HT1080 (cell line): Measurements from ENCODE around the gene LYPD6. TPM values are rescaled to one million over a fixed set of nuclear protein-coding genes. Genes with fewer than 3 reads are reported as not detected.
"Not testable (repeated sequence)": the region's sequence is repeated elsewhere in the genome, so short reads cannot be mapped to it uniquely, and the experiment has no call there.

Source experiments
- DNase-seq: peaks from one replicate; pipeline ENCODE4 v3.0.0-alpha.2; 2015; ENCODE audit warnings: low read depth
- total RNA-seq: library from RNA; depleted of rRNA; stranded (reverse); fragments of >200 nt; shearing (Covaris generic); gene quantifications from 2 replicates; pipeline ENCODE4 v1.2.3, GENCODE V29; 2014

The LYPD6 gene
- total RNA-seq, 1 experiment from 2014 or later, result 3.1 TPM

DNA sequence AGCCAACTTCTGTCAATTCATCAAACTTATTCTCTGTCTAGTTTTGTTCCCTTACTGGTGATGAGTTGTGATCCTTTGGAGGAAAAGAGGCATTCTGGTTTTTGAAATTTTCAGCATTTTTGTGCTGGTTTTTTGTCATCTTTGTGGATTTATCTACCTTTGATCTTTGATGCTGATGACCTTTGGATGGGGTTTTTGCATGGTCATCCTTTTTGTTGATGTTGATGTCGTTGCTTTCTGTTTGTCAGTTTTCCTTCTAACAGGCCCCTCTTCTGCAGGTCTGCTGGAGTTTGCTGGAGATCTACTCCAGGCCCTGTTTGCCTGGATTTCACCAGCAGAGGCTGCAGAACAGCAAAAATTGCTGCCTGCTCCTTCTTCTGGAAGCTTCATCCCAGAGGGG lies 168.8 kb downstream of the LYPD6 start:
- DNase-seq, result not testable (repeated sequence)

DNA sequence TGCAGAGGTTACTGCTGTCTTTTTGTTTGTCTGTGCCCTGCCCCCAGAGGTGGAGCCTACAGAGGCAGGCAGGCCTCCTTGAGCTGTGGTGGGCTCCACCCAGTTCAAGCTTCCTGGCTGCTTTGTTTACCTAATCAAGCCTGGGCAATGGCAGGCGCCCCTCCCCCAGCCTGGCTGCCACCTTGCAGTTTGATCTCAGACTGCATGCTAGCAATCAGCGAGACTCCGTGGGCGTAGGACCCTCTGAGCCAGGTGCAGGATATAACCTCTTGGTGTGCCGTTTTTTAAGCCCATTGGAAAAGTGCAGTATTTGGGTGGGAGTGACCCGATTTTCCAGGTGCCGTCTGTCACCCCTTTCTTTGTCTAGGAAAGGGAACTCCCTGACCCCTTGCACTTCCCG lies 176.4 kb downstream of the LYPD6 start:
- not testable (repeated sequence) for DNase-seq

DNA sequence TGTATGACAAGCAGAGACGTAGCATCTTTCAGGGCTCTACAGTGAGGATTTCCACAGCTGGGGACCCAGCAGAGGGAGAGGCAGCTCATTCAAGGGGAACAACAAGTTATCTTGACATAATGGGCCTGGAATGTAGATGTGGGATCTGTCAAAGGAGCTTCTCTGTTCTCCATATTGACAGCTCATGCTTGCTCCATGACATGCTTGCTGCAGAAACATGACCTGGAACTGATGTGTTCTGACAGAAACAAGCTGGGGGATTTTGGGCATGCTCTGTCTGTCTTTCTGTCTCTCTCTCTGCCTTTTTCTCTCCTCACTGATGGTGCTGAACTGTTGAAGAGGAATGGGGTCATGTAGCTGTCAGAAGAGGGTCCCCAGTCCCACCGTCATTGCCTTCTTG lies 177.6 kb downstream of the LYPD6 start:
- no peak for DNase-seq

DNA sequence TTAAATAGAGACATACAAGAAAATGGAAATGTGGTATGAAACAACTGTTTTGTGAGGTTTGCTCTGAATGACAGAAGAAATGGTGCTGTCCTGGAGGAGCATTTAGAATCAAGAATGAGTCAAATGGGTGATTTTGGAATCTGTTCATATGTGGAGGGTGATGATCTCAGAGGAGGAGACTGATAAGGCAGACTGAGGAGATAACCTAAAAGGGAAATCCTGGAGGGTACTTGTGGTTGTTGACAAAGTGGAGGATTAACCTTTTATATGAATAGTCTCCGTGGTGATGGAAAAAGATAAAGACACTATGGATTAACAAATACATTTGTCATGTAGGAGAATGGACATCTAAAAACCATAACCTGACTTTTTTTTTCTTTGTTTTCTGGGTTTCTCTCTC lies 183.1 kb downstream of the LYPD6 start:
- no peak for DNase-seq
